PC-9 (cell line): ENCODE measurements around the gene NELL2. TPM values are rescaled to one million over a fixed set of nuclear protein-coding genes. Genes with fewer than 3 reads are reported as not detected.

Experiments used
- BruUV-seq: library from RNA; stranded (reverse); fragments of 400-500 nt; replicated peaks from 2 replicates; lab custom pipeline; 2021; lab: Mats Ljungman, UMichigan
- CTCF ChIA-PET: fragments of 300-600 bp; sonication (Branson Sonifier 250); formaldehyde crosslinking; loops from one replicate; lab custom pipeline; 2022; ENCODE audit warnings: antibody characterized with exemption; lab: Charles Lee
- POLR2A ChIA-PET: fragments of 300-600 bp; sonication (Branson Sonifier 250); formaldehyde crosslinking; loops from one replicate; lab custom pipeline; 2022; ENCODE audit warnings: antibody characterized with exemption; ENCODE audit not compliant: unreplicated experiment; lab: Charles Lee
- DNase-seq, 2 experiments: peaks; one replicate each; pipeline versions ENCODE4 v3.0.0 to v3.0.0-alpha.2; 2015 to 2022; ENCODE audit warnings: mixed read lengths in 1 of 2
- H2AFZ ChIP-seq: fragments of 200-600 bp; sonication (generic); 2 replicates; pipeline ENCODE4 v1.8.1; 2017; ENCODE audit warnings: antibody characterized with exemption
- H3F3A ChIP-seq: fragments of 200-600 bp; sonication (generic); 2 replicates; pipeline ENCODE4 v1.8.1; 2017; ENCODE audit warnings: antibody characterized with exemption, mild to moderate bottlenecking, low read depth; ENCODE audit not compliant: insufficient read depth
- H3K27ac ChIP-seq: fragments of 200-600 bp; sonication (generic); 2 replicates; pipeline ENCODE4 v1.6.1; 2016; ENCODE audit warnings: mixed run types
- H3K27me3 ChIP-seq: fragments of 200-600 bp; sonication (generic); 2 replicates; pipeline ENCODE4 v1.6.1; 2016; ENCODE audit warnings: low read depth, mixed run types; ENCODE audit not compliant: insufficient read depth
- H3K36me3 ChIP-seq: fragments of 200-600 bp; sonication (generic); 2 replicates; pipeline ENCODE4 v1.6.1; 2016; ENCODE audit warnings: low read depth, mixed run types
- H3K4me1 ChIP-seq: fragments of 200-600 bp; sonication (generic); replicated peaks from 2 replicates; pipeline ENCODE4 v1.6.1; 2016; ENCODE audit warnings: mixed run types; ENCODE audit not compliant: insufficient read depth
- H3K4me2 ChIP-seq: fragments of 200-600 bp; sonication (generic); 2 replicates; pipeline ENCODE4 v1.6.1; 2017; ENCODE audit warnings: mixed run types
- H3K4me3 ChIP-seq: fragments of 200-600 bp; sonication (generic); 2 replicates; pipeline ENCODE4 v1.6.1; 2016; ENCODE audit warnings: mixed run types
- H3K79me2 ChIP-seq: fragments of 200-600 bp; sonication (generic); 2 replicates; pipeline ENCODE4 v1.6.1; 2017; ENCODE audit warnings: low read depth, mixed run types
- H3K9me2 ChIP-seq: fragments of 200-600 bp; sonication (generic); 2 replicates; pipeline ENCODE4 v1.8.1; 2017; ENCODE audit warnings: mild to moderate bottlenecking; ENCODE audit not compliant: insufficient read depth
- H3K9me3 ChIP-seq: fragments of 200-600 bp; sonication (generic); 2 replicates; pipeline ENCODE4 v1.8.1; 2016; ENCODE audit warnings: low read depth; ENCODE audit not compliant: insufficient read depth
- H4K20me1 ChIP-seq: fragments of 200-600 bp; sonication (generic); 2 replicates; pipeline ENCODE4 v1.8.1; 2017; ENCODE audit not compliant: insufficient read depth
- CTCF ChIP-seq: fragments of 200-600 bp; sonication (generic); conservative IDR thresholded peaks from 2 replicates; pipeline ENCODE4 v1.6.1; 2017; ENCODE audit warnings: mixed run types, antibody characterized with exemption, mild to moderate bottlenecking, moderate library complexity
- EZH2 ChIP-seq: fragments of 200-600 bp; sonication (generic); IDR thresholded peaks from 2 replicates; pipeline ENCODE4 v1.8.0; 2017; ENCODE audit warnings: antibody characterized with exemption, low read depth
- intact Hi-C: fragments of 100-400 bp; cut with micrococcal nuclease; formaldehyde crosslinking; loops from one replicate; pipeline ENCODE4 v1.10.0; 2022; ENCODE audit not compliant: unreplicated experiment
- total RNA-seq: library from RNA; stranded (reverse); gene quantifications from 2 replicates; pipeline ENCODE4 v1.2.3, GENCODE V29; 2021

Gene NELL2
- total RNA-seq, 1 experiment from 2014 or later, result 0.61 TPM

GRCh38 chr12:44738051-44738450, 138.1 kb downstream of the NELL2 start:
- Histone ChIP-seq H3K36me3 (no peaks in the 10 kb centered on the region), H4K20me1 (no peaks in the 10 kb centered on the region), H3K27ac (no peak overlapping the region), H3K4me2 (no peak overlapping the region), H2AFZ (no peak overlapping the region), H3K79me2 (no peaks in the 10 kb centered on the region), H3K4me3 (no peak overlapping the region), H3K27me3 (no peaks in the 10 kb centered on the region), H3F3A (no peaks in the 10 kb centered on the region), H3K9me2 (0 out of 2 replicates have a peak, but pooled peaks cover 3% of the 10 kb centered on the region), H3K9me3 (no peaks in the 10 kb centered on the region), H3K4me1 (no peaks in the 10 kb centered on the region)
- POLR2A ChIA-PET, result no interaction called here
- no TSS peak for BruUV-seq
- intact Hi-C loops, result no loop called here
- no peak for DNase-seq
- no peak for TF ChIP-seq CTCF
- no peak for TF ChIP-seq EZH2
- CTCF ChIA-PET, result no interaction called here

- no peaks in the 10 kb centered on the region for H3K36me3 ChIP-seq
- H3K4me1 ChIP-seq, result no peaks in the 10 kb centered on the region
- intact Hi-C loops, result no loop called here
- H3F3A ChIP-seq, result no peaks in the 10 kb centered on the region
- DNase-seq, result no peak
- no peak overlapping the region for H3K27ac ChIP-seq
- H3K79me2 ChIP-seq, result no peaks in the 10 kb centered on the region
- no peaks in the 10 kb centered on the region for H3K9me3 ChIP-seq
- no TSS peak for BruUV-seq
- no peaks in the 10 kb centered on the region for H4K20me1 ChIP-seq
- CTCF ChIA-PET, result no interaction called here
- H3K27me3 ChIP-seq, result no peaks in the 10 kb centered on the region
- H2AFZ ChIP-seq, result no peak overlapping the region
- no peak overlapping the region for H3K4me3 ChIP-seq
- no peak overlapping the region for H3K4me2 ChIP-seq
- TF ChIP-seq CTCF, result no peak
- TF ChIP-seq EZH2, result no peak
- 0 out of 2 replicates have a peak, but pooled peaks cover 8% of the 10 kb centered on the region for H3K9me2 ChIP-seq
- POLR2A ChIA-PET, result no interaction called here
Measured at GRCh38 chr12:44728566-44728965, 147.5 kb downstream of the NELL2 start.

GRCh38 chr12:44720265-44720664, 155.8 kb downstream of the NELL2 start:
- intact Hi-C loops, result no loop called here
- Histone ChIP-seq H3K4me3 (no peak overlapping the region), H3K79me2 (no peaks in the 10 kb centered on the region), H3K36me3 (no peaks in the 10 kb centered on the region), H3K9me3 (no peaks in the 10 kb centered on the region), H2AFZ (no peak overlapping the region), H3K27ac (no peak overlapping the region), H3K4me1 (no peaks in the 10 kb centered on the region), H3K9me2 (no peaks in the 10 kb centered on the region), H3K27me3 (no peaks in the 10 kb centered on the region), H4K20me1 (no peaks in the 10 kb centered on the region), H3F3A (no peaks in the 10 kb centered on the region), H3K4me2 (no peak overlapping the region)
- ChIA-PET CTCF (no interaction called here), POLR2A (no interaction called here)
- no peak for DNase-seq
- TF ChIP-seq CTCF, result no peak
- no peak for TF ChIP-seq EZH2
- no TSS peak for BruUV-seq
